HG03460 (cell line): ENCODE measurements around the gene ZNF281.
"Not testable (repeated sequence)": the region's sequence is repeated elsewhere in the genome, so short reads cannot be mapped to it uniquely, and the experiment has no call there.

ENCODE experiments used
- ATAC-seq: cut with Tn5 transposase; IDR thresholded peaks from one replicate; pipeline ENCODE4 v1.9.1; 2021; ENCODE audit not compliant: unreplicated experiment

Gene ZNF281

DNA sequence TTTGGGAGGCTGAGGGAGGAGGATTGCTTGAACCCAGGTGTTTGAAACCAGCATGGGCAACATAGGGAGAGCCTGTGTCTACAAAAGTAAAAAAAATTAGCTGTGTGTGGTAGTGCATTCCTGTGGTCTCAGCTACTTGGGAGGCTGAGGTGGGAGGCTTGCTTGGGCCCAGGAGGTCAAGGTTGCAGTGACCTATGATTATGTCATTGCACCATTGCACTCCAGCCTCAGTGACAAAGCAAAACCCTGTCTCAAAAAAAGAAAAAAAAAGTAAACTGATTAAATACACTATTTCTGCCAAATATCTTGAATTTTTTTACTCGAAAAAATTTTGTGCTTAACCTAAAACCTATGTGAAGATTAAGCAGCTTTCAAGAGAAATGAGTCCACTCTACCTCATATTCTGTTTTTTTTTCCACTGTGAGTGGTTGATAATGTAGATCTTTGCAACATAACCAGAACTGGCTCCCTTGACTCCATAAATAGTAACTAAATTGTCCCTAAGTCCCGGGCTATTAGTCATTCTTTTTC, 19.4 kb upstream of the ZNF281 start:
- ATAC-seq, result no peak

DNA sequence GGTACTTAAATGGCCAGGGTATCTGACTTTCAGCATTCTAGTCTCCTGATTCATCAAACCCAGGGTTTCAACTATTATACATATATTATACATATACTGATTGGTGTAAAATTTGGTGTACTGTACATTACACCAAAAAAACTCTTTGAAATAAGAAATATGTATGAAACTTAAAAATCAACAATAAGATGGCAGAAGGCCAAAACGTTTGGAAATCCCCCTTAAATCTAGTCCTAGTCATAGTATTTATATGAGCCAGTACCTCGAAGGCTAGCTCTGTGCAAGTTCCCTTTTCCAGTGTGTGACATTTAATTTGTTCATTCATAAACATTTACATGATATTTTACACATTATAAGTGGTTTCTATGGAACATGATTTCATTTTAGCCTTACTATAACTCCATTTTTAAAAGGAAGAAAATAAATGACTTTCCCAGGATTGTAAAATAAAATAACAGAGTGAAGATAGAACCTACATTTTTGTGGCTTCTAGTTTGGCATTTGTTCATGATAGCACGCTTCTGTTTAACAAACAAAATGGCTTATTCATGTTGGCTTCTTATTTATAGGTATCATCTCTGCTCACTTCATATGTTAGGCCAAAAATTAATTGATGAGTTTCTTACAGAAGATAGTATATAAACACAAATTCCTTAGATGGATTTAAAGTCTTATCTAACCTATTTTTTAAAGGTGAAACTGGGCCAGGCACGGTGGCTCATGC, 18.8 kb upstream of the ZNF281 start:
- ATAC-seq, result no peak

DNA sequence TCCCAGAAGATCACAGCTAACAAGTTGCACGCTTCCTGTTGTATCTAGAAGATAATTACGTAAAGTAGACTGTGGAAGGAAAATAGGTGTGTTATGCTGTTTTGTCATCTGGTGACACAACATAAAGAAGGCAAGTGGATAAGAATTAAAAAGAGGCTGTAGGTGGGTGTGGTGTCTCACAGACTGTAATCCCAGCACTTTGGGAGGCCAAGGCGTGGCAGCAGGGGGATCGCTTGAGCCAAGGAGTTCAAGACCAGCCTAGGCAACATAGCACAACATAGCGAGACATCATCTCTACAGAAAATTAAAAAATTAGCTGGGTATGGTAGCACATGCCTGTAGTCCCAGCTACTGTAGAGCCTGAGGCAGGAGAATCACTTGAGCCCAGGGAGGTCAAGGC, 17.9 kb upstream of the ZNF281 start:
- no peak for ATAC-seq

DNA sequence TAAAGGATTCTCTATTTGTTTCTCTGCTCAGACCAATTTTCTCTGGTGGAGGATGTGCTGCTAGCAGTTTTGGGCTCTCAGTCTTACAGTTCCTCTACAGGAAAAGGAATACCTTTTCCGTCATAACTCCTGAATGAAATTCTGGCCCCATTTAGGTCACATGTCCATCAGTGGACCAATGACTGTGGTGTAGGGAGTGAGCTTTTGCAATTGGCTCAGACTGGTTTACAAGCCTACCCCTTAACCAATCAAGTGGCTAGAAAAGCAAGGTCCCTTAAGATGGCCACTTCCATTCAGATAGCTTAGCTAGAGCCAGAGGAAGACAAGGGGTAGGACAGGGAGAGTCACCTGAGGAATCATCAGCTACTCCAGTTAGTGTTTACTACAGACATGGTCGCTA, 16.4 kb upstream of the ZNF281 start:
- ATAC-seq, result no peak

DNA sequence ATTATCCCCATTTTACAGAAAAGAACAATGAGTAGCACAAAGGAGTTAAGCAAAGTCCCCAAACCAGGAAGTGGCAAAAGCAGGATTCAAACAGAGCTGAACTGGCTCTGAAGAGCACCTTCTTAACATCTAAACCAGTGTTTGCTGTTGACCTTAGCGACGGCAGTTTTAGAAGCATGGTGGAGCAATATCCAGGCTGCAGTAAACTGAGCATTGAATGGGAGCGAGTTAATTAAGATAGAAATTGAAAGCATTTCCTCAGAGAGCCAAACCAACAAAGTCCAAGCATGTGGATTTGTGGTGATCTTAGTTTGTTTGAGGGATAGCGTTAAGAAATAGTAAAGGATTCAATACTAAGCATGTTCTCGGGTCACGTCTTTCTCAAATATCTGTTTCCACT, 13.4 kb upstream of the ZNF281 start:
- no peak for ATAC-seq

DNA sequence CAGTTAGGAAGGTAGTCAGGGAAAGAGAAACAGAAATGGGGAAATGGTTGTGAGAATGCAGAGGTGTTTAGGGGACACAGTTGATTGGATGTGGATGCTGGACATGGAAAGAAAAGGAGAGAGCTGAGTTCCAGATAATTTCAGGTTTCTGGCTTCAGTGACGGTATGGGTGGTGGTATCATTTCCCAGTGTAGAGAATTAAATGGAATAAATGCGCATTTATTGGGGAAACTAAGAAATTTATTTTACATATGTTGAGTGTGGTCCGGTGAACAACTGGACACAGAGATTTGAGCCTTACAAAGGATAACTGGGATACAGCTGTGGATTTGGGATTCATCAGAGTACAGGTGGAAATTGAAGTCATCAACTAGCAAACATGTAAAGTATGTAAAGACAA, 12.4 kb upstream of the ZNF281 start:
- ATAC-seq, result no peak

DNA sequence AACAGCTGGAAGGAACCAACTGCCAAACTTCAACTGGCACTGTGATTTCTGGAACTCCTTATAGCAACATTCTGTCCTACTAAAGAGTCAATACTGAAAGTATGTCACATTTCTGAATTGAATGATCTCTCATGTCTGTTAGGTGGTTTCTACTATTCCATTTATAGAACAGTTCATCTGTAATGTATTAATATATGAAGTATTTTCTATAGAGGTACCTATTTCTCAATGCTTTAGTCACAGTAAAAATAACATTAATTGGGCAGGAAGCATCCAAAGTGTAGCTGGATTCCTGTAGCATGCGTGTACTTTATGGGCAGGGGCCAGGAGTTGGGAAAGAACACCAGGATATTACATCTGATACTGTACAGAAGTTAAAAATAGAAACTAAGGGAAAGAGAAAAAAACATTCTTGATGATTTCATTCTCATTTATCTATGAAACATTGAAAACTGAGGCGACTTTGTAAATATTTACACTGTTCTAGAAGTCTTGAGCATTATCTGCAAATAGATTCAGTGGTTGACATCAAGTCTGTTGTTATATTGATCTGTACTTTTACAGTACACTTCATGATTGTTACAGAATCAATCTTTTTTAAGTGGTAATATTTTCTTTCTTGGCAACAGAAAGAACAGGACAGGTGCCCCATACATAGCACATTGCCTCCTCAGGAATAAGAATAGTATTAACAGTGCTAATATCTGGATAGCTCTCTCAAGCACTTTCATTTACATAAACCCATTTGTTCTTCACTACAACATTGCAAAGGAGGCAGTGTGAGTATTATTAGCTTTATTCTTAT, 6.2 kb upstream of the ZNF281 start:
- peak; percentile 78 for ATAC-seq

DNA sequence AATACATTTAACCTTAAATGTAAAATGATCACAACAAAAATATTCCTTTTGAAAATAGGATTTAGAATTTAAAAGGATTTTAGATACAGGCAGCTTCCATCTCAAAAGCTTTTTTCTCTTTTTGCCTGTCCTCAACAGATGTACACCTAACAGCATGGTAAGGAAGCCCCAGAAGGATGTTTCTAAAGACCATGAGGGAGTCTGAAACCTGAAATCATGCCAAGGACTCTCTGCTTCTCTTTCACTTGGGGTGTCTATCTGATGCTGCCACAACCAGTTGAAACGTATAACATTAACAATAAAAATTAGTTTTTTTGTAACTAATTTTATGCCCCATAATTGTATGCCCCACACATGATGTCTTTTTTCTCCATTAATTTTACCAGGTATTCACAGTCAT, 5.4 kb upstream of the ZNF281 start:
- peak; percentile 53 for ATAC-seq

DNA sequence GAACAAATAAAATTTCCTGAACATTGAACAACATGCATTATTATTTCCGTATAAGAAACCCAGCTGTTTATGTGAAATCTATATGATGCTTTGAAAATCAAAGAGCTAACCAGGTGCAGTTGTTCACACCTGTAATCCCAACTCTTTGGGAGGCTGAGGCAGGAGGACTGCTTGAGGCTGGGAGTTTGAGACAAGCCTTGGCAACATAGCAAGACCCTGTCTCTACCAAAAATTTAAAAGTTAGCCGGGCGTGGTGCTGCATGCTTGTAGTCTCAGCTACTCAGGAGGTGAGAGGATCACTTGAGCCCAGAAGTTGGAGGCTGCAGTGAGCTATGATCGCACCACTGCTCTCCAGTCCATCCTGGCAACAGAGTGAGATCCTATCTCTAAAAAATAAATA, 4.8 kb upstream of the ZNF281 start:
- ATAC-seq, result no peak

DNA sequence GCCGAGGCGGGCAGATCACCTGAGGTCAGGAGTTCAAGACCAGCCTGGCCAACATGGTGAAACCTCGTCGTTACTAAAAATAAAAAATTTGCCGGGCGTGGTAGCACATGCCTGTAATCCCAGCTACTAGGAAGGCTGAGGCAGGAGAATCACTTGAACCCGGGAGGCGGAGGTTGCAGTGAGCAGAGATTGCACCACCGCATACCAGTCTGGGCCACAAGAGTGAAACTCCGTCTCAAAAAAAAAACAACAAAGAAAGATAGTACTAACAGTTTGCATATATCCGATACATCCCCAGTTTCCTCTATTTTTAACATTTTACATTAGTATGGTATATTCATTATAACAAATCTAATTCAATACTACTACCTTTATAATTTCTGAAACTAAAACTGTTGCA, 3.9 kb upstream of the ZNF281 start:
- not testable (repeated sequence) for ATAC-seq

DNA sequence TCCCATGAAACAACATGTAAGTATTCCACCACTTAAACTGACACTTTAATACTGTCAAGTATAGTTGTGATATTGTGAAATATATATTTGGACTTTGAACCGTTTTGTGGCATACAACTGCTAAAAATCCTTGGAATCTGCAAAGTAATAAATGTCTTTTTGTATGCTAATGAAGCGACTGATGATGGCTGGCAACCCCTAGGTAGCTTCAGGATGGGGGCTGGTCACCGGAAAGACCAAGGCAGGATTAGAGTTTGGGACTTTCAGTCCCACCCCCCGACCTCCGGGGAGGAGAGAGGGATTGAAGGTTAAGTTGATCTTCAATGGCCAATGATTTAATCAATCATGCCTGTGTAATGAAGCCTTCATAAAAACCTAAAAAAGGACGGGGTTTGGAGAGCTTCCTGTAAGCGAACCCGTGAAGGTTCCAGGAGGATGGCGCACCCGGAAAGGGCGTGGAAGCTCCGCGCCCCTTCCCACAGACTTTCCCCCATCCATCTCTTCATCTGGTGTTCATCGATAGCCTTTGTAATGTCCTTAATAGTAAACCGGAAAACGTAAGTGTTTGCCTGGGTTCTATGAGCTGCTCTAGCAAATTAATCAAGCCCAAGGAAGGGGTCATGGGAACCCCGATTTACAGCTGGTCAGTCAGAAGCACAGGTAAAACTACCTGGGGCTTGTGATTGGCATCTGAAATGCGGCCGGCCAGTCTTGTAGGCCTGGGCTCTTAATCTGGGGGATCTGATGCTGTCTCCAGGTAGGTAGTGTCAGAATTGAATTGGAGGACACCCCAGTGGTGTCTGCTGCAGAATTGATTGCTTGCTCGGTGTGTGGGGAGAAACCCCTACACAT, 1.8 kb upstream of the ZNF281 start:
- ATAC-seq, result no peak

DNA sequence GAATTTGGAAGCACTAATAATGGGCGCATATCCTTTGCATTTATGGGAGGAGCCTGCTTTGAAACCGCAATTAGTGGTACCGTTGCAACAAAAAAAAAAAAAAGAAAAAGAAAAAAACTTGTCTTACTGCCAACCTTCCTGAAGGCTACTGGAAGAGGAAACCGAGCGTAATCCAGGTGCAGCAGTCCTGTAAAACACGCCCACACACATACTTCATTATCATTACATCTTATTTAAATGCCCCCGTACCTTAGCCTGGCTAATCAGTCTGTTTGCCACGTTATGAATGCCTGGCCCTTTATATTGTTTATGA, 686 bp upstream of the ZNF281 start:
- ATAC-seq, result no peak

DNA sequence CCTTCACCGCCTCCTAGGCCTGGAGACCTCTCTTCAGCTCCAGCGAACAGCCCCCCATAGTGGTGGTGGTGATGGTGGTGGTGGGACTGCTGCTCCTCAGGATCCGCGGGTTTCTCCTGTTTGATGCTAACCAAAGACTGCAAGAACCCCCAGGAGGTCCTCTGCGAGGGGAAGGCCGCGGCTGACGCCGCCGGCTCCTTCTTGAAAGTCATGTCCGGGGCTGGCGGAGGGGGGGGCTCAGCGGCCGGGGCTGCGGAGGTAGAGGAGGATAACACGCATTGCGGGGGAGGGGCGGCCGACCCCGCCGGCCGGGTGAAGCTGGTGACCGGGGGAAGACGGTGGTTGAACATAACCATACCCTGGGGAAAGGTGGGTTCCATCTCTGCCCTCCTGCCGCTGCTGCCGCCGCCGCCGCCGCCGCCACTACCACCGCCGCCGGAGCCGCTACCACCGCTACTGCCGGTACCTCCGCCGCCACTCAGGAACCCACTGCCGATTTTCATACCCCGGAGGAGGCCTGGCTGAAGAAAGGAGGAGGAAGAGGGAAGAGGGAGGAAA, 554 bp downstream of the ZNF281 start:
- peak; percentile 31 for ATAC-seq

DNA sequence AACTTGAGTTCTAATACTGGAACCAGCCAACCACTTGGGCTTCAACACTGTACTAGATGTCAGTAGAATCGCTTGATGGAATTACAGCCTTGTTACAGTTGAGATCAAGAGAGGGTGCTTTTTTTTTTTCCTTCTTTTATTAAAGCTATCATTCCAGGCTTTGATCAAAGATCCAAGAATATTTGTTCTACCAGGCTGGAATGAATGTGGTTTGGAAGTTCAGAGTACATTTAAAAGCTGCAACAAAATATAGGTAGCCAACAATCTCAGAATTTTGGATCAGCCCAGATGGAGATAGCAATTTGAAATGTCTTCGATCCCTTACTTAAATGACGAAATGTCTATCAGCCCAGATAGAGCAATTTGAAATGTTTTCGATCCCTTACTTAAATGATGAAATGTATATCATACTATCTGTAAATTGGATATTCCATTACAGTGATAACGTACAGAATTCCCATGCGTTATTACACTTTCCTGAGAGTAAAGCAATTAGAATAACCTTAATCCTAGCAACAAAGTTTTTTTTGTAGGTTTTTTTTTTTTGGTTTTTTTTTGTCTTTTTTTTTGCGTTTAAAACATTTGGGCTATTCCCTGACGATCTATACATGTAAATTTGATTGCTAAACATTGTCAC, 3.6 kb downstream of the ZNF281 start:
- no peak for ATAC-seq

DNA sequence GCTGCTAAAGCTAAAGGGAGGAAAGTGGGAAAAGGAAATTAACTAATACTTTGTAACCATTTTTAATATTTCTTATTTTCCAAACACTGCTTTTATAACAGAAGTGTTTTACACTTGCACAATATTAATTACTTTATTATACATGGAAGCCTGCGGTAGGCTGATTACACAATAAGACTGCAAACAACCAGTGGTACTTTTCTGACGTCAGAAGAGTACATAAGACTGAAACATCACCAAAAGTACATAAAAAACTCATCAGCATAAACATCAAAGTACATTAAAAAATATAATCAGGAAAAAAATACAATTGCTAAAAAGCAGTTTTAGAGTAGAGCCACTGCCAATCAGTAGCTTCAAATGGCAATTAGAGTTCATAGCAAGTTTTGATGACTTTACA, 4.6 kb downstream of the ZNF281 start:
- no peak for ATAC-seq

DNA sequence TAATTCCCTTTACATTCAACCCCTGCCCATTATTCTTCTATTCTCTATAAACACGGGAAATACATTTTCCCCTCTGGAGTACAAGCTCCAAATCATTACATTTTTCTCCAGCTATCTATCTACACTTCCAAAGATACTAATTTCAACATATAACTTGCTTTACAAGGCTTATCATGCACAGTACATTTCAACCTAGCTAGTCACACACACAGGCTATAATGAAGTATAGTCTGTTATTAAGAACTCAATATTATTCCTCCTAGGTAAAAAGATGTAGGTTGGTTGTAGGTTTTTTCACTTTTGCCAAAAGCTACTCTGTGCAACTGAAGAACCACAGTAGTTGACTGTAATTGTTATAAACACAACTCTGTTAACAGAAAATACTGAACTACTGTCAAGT, 8.1 kb downstream of the ZNF281 start:
- no peak for ATAC-seq

DNA sequence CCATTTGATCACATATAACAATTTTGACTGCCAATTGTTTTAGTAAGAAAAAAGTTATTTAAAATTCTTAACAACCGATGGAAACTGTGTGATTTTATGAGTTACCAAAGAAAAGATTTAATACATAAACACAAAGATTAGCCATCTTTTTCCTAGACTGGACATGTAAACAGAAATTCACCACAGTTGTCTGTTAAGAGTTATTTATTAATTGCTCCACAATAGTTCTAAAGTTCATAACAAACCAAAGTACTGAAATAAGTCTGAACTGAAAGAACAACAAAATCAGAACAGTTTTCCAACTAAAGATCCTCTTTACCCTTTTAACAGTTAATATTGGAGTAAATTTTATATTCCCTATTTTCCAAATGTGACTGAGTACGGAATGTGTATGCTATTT, 8.6 kb downstream of the ZNF281 start:
- no peak for ATAC-seq

DNA sequence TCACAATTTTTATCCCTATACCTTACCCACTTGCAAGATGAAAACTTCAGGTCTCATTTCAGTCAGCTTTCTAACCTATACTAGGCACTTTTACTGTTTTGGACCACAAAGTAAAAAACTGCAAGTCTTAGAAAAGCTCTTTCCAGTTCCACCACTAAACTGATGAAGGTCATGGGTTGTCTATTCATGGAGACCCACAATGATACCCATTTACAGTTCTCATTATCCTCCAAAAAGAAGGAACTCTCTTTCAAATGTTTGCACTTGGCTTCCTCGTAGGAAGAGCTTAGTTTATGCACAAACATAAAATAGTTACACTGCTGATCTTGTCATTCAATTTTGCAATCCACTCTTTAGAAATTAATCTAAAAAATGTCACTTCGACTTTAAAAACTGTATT, 9.3 kb downstream of the ZNF281 start:
- no peak for ATAC-seq

DNA sequence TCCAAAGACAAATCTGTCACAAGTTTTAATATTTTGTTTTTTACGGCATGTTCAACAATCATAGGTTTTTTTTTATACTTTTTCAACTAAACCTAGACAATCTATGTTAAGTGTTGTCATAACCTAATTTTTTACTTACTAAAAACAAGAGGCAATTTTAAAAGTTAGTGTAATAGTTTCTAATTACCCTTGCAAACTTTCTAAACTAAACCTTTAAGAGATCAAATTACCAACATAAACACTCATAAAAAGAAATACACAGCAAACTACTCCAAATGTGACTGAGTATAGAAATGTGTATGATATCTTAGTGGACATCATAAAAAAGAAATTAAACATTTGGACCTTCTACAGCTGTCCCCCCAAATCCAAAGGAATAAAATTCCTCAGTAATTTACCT, 10.0 kb downstream of the ZNF281 start:
- no peak for ATAC-seq

DNA sequence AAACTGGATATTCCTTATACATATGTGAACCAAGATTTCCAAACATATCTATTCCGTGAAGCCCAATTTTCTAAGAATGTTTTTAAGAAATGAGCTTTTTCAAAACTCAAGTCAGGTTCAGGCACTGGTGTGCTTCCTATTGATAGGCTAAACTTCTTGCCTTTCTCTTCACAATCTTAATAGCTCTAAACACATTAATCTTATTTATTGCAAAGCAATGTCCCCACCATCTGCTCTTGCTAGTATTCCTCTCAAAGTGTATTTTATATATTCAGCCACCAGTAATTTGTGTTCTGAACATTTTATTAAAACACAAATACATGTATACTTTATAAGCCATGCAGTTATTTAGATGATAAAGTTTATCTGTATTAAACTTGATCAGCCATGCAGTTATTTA, 11.5 kb downstream of the ZNF281 start:
- no peak for ATAC-seq

DNA sequence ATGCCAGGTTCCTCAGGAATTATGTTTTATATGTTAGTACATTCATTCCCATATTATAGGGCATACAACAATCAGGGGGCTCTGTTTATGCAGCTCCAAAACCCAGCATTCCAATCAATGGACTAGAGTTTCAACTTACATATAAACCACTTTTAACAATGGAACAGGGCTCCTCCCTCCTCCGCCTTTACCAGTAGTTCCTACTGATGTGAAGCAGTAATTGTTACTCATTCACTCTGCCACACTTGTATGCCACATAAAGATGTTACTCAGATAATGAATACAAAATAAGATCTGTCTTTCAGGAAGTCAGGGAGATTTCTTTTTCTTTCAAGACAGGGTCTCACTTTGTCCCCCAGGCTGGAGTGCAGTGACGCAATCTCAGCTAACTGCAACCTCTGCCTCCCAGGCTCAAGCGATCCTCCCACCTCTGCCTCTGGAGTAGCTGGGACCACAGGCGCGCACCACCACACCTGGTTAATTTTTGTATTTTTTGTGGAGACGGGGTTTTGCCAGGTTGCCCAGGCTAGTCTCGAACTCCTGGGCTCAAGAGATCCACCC, 17.1 kb downstream of the ZNF281 start:
- no peak for ATAC-seq
